Sigmoid colon (tissue), 7 donors: ENCODE data around the gene TMEM179. TPM values are rescaled to one million over a fixed set of nuclear protein-coding genes. Genes with fewer than 3 reads are reported as not detected.

Experiments used
- DNase-seq: peaks from one replicate; pipeline ENCODE4 v3.0.0-alpha.2; 2019
- H3K27ac ChIP-seq, 4 donors: fragments of 200-600 bp; sonication (generic); one replicate each; pipeline ENCODE4 v1.5.1; 2016 to 2019; ENCODE audit warnings: mild to moderate bottlenecking in 1 of 4
- H3K27me3 ChIP-seq, 3 donors: fragments of 200-600 bp; sonication (generic); one replicate each; pipeline ENCODE4 v1.5.1; 2019; ENCODE audit warnings: mild to moderate bottlenecking in 1 of 3
- H3K36me3 ChIP-seq, 4 donors: fragments of 200-600 bp; sonication (generic); one replicate each; pipeline ENCODE4 v1.5.1; 2016 to 2019
- H3K4me1 ChIP-seq, 4 donors: fragments of 200-600 bp; sonication (generic); one replicate each; pipeline ENCODE4 v1.5.1; 2017 to 2019
- H3K4me3 ChIP-seq, 4 donors: fragments of 200-600 bp; sonication (generic); one replicate each; pipeline ENCODE4 v1.5.1; 2017 to 2019; ENCODE audit warnings: mild to moderate bottlenecking in 2 of 4, moderate library complexity in 1 of 4
- H3K9me3 ChIP-seq, 4 donors: fragments of 200-600 bp in 3 of 4; sonication (generic) in 3 of 4; one replicate each; pipeline versions ENCODE4 v1.5.1 to v1.6.1; 2013 to 2019
- CTCF ChIP-seq, 4 experiments: fragments of 450-650 bp in 3 of 4; fragments of 200-600 bp in 1 of 4; IDR thresholded peaks; one replicate each; pipeline ENCODE4 v1.5.1; 2016 to 2019; ENCODE audit warnings: antibody characterized with exemption in 4 of 4, mild to moderate bottlenecking in 3 of 4, moderate library complexity in 2 of 4
- EP300 ChIP-seq, 4 donors: sonication (generic); formaldehyde crosslinking; IDR thresholded peaks; one replicate each; pipeline ENCODE4 v1.6.1; 2017; ENCODE audit warnings: antibody characterized with exemption in 4 of 4
- POLR2A ChIP-seq, 2 donors: fragments of 450-650 bp; IDR thresholded peaks; one replicate each; pipeline ENCODE4 v1.6.1; 2016; ENCODE audit warnings: antibody characterized with exemption in 2 of 2, mild to moderate bottlenecking in 2 of 2, moderate library complexity in 2 of 2
- POLR2AphosphoS5 ChIP-seq, 4 donors: sonication (generic); formaldehyde crosslinking; IDR thresholded peaks; one replicate each; pipeline ENCODE4 v1.6.1; 2017; ENCODE audit warnings: antibody characterized with exemption in 4 of 4
- WGBS, 2 donors: extraction: QIAGEN DNeasy Blood & Tissue Kit; methylation state at CpG; one replicate each; pipeline ENCODE4 v1.1.7; 2013; 5-methylcytosine and 5-hydroxymethylcytosine counted together
- intact Hi-C: fragments of 100-400 bp; cut with DNase I; formaldehyde crosslinking; loops from one replicate; pipeline ENCODE4 v1.15.1; 2023
- polyA plus RNA-seq, 3 donors: library from polyadenylated mRNA; stranded (reverse); fragments of 200-250 nt; gene quantifications; one replicate each; pipeline ENCODE4 v1.2.3, GENCODE V29; 2013
- total RNA-seq, 4 donors: library from RNA; depleted of rRNA; stranded (reverse); fragments of >200 nt; gene quantifications; one replicate each; pipeline ENCODE4 v1.1.0, GENCODE V29; 2016
- donor health status: healthy with polysubstance abuse.
- donor health status: Bipolar disorder and iron deficiency.
- donor health status: healthy.

TMEM179 gene
- total and polyA plus RNA-seq, 7 donors: 1.4 to 5.4 (median 4.1) TPM; not detected in 2

DNA sequence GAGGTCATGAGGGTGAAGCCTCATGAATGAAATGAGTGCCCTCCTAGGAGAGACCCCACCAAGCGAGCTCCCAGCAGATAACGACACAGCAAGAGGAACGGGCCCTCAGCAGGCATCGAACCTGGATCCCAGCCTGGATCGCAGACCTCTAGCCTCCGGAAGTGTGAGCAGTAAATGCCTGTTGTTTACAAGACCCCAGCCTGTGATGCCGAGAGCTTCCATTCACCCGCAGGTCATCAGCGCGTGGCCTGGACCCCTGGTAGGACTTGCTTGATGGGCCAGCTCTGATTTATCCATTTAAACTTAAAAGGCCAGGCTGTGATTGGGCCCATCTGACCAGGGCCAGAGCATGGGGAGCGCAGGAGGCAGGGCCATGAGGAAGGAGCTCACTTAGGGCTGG, 7.0 kb downstream of the TMEM179 start:
- intact Hi-C loops: no loop called here
- Histone ChIP-seq H3K9me3 (no peaks in the 10 kb centered on the region), H3K4me1 (no peaks in the 10 kb centered on the region), H3K36me3 (no peaks in the 10 kb centered on the region), H3K4me3 (no peak overlapping the region), H3K27ac (no peak overlapping the region), H3K27me3 (peaks cover 0 to 48% (median 19%) of the 10 kb centered on the region in 3 donors)
- TF ChIP-seq CTCF (IDR thresholded peaks at IDR 0.05) (no peak), EP300 (IDR thresholded peaks at IDR 0.05) (no peak)
- no peak for DNase-seq
- WGBS, 2 donors: 74 to 85% methylated on average over 11 of the region's 11 CpGs

DNA sequence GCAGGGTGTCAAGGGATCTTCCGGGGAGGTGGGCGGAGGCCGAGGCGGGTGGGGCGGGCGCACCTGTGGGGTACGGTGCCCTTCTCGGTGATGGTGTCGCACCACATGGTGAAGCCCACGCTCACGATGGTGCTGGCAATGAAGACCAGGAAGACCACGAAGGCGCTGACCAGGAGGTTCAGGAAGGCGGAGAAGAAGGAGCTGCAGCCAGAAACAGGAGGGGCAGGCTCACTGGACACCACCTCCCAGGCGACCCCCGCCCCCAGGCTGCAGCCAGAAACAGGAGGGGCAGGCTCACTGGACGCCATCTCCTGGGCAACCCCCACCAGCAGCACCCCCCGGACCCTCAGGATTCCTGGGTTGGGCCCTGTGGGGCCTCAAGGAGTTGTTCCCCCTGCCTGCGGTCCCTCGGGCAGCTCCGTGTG, 7.6 kb downstream of the TMEM179 start:
- no peak overlapping the region for H3K4me3 ChIP-seq
- H3K36me3 ChIP-seq: no peaks in the 10 kb centered on the region
- intact Hi-C loops: no loop called here
- H3K4me1 ChIP-seq: no peaks in the 10 kb centered on the region
- H3K9me3 ChIP-seq: no peaks in the 10 kb centered on the region
- H3K27ac ChIP-seq: no peak overlapping the region
- TF ChIP-seq EP300 (IDR thresholded peaks at IDR 0.05) (no peak), POLR2A (IDR thresholded peaks at IDR 0.05) (no peak), POLR2AphosphoS5 (IDR thresholded peaks at IDR 0.05) (no peak)
- H3K27me3 ChIP-seq: peaks cover 0 to 42% (median 13%) of the 10 kb centered on the region in 3 donors
- WGBS, 2 donors: 82 to 85% methylated on average over 21 of the region's 21 CpGs
- no peak for DNase-seq

DNA sequence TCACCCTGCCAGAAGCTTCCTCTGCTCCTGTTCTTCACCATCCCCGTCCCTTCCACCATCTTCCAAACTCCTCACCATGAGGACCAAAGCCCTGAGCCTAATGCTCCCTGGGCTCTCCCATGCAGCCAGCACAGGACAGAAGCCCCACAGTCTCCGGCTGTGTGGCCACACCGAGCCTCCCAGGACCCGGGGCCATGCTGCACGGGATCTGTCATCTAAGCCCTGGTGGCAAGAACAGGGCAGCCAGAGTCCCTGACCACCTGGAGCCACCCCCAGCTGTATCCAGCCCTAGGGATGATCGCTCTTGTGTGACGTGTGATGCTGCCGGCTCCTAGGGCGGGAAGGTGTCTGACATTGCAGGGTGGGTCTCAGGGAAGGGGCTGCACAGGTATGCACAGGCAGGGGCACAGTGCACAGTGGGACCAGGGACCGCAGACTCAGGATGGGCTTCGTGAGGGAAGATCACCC, 8.1 kb downstream of the TMEM179 start:
- peaks cover 0 to 37% (median 8%) of the 10 kb centered on the region in 3 donors for H3K27me3 ChIP-seq
- H3K27ac ChIP-seq: no peak overlapping the region
- intact Hi-C loops: no loop called here
- H3K4me3 ChIP-seq: no peak overlapping the region
- DNase-seq: no peak
- TF ChIP-seq EP300 (IDR thresholded peaks at IDR 0.05): no peak
- no peak for TF ChIP-seq POLR2AphosphoS5 (IDR thresholded peaks at IDR 0.05)
- TF ChIP-seq POLR2A (IDR thresholded peaks at IDR 0.05): no peak
- no peak for TF ChIP-seq CTCF (IDR thresholded peaks at IDR 0.05)
- H3K36me3 ChIP-seq: no peaks in the 10 kb centered on the region
- H3K9me3 ChIP-seq: no peaks in the 10 kb centered on the region
- no peaks in the 10 kb centered on the region for H3K4me1 ChIP-seq
- WGBS, 2 donors: 75 to 86% methylated on average over 11 of the region's 11 CpGs

DNA sequence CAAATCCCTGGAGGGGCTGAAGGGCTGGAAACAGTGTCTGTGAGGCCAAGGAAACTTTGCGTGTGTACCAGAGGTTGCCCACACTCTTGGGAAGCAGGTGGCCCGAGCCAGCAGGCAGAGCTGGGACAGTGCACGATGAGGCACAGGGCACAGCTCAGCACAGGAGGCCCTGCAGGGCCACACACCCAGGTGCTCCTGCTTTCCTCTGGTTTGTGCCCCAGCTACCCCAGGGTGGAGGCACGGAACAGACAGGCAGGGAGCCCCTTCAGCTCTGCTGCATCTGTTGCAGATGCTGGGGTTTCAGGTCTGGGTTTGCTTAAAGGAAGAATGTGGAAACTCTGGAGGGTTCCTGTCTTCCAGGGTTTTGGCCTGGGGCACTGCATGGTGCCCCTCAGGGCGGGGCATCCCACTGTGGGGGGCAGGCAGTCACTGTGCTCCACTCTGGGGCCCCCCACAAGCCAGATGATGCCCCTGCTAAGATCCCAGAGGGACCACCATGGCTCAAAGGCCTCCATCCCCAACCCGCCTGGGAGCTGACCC, 8.6 kb downstream of the TMEM179 start:
- H3K4me1 ChIP-seq: no peaks in the 10 kb centered on the region
- TF ChIP-seq EP300 (IDR thresholded peaks at IDR 0.05) (no peak), POLR2A (IDR thresholded peaks at IDR 0.05) (no peak), POLR2AphosphoS5 (IDR thresholded peaks at IDR 0.05) (no peak), CTCF (IDR thresholded peaks at IDR 0.05) (no peak)
- H3K27ac ChIP-seq: no peak overlapping the region
- H3K27me3 ChIP-seq: peaks cover 0 to 32% (median 5%) of the 10 kb centered on the region in 3 donors
- H3K4me3 ChIP-seq: no peak overlapping the region
- 69 to 80% methylated on average over 6 of the region's 6 CpGs for WGBS, 2 donors
- no peaks in the 10 kb centered on the region for H3K9me3 ChIP-seq
- intact Hi-C loops: no loop called here
- H3K36me3 ChIP-seq: no peaks in the 10 kb centered on the region
- no peak for DNase-seq

DNA sequence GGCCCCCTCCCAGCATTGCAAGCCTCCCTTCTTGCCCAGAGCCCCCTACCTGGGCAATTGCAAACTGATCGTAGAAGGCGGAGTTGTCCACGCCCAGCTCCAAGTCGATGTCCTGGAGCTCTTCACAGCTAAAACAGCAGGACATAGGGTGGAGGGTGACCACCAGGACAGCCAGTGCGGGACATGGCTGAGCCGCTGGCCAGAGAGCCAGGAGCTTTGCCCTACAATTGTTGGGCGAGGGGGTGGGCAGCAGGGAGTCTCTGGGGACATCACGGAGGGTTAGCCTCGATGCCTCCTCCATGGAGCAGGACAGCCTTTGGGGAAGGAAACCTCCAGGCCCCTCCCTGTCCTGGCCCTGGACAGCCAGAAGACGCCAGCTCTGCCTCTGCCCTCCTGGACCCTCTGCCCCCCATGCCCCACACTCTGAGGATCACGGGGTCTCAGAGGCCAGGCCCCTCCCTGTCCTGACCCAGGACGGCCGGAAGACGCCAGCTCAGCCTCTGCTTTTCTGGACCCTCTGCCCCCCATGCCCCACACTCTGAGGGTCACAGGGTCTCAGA, 9.4 kb downstream of the TMEM179 start:
- 77 to 85% methylated on average over 14 of the region's 14 CpGs for WGBS, 2 donors
- intact Hi-C loops: no loop called here
- Histone ChIP-seq H3K27ac (no peak overlapping the region), H3K4me1 (no peaks in the 10 kb centered on the region), H3K27me3 (peaks cover 0 to 25% (median 5%) of the 10 kb centered on the region in 3 donors), H3K9me3 (no peaks in the 10 kb centered on the region), H3K4me3 (no peak overlapping the region), H3K36me3 (no peaks in the 10 kb centered on the region)
- DNase-seq: no peak
- TF ChIP-seq EP300 (IDR thresholded peaks at IDR 0.05) (no peak), POLR2A (IDR thresholded peaks at IDR 0.05) (no peak), POLR2AphosphoS5 (IDR thresholded peaks at IDR 0.05) (no peak), CTCF (IDR thresholded peaks at IDR 0.05) (no peak)
